Measurements from ENCODE around the gene PKN2.

DNA sequence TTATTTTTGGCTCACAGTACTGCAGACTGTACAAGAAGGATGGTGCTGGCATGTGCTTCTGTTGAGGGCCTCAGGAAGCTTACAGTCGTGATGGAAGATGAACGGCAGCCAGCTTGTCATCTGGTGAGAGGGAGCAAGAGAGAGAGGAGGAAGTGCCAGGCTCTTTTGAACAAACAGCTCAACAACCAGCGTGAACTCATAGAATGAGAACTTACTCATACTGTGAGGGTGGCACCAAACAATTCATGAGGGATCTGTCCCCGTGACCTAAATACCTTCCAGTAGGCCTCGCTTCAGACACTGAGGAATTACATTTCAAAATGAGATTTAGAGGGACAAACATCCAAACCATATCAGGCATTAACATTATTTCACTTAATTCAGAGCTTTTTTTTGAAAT, 84.7 kb downstream of the PKN2 start:
- TF ChIP-seq, protein P1, sequence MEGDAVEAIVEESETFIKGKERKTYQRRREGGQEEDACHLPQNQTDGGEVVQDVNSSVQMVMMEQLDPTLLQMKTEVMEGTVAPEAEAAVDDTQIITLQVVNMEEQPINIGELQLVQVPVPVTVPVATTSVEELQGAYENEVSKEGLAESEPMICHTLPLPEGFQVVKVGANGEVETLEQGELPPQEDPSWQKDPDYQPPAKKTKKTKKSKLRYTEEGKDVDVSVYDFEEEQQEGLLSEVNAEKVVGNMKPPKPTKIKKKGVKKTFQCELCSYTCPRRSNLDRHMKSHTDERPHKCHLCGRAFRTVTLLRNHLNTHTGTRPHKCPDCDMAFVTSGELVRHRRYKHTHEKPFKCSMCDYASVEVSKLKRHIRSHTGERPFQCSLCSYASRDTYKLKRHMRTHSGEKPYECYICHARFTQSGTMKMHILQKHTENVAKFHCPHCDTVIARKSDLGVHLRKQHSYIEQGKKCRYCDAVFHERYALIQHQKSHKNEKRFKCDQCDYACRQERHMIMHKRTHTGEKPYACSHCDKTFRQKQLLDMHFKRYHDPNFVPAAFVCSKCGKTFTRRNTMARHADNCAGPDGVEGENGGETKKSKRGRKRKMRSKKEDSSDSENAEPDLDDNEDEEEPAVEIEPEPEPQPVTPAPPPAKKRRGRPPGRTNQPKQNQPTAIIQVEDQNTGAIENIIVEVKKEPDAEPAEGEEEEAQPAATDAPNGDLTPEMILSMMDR (conservative IDR thresholded peaks at IDR 0.05; ENCODE audit: low read length), result no peak
- TF ChIP-seq EZH2phosphoT487 (IDR thresholded peaks at IDR 0.05; ENCODE audit: borderline replicate concordance), result no peak
